Measurements from ENCODE around the gene PIGW.

The PIGW gene

GRCh38 chr17:36534840-36535668 lies at the start of gene PIGW, which contains the start of gene MYO19:
TSS of gene PIGW (plus strand) at chr17:36534987. CDS start at chr17:36537102, 2,115 bp downstream.
TSS of gene MYO19 (minus strand) at chr17:36534868. CDS start at chr17:36532538, 2,330 bp downstream.
- peak; percentile 87 for DNase-seq

- DNase-seq, result peak; percentile 26
Measured at GRCh38 chr17:36485027-36485426, 49.8 kb upstream of the PIGW start.

- no peak for DNase-seq
Measured at GRCh38 chr17:36485805-36486203, 49.0 kb upstream of the PIGW start.

- peak; percentile 87 for DNase-seq
Measured at GRCh38 chr17:36486204-36487194, 48.3 kb upstream of the PIGW start, which contains the start of gene ZNHIT3. TSS of gene ZNHIT3 (plus strand) at chr17:36486681. CDS start at chr17:36486700, 19 bp downstream.

GRCh38 chr17:36493956-36494355 lies 40.8 kb upstream of the PIGW start:
- DNase-seq, result no peak

GRCh38 chr17:36494674-36495073 lies 40.1 kb upstream of the PIGW start:
- no peak for DNase-seq

- DNase-seq, result peak; percentile 19
Measured at GRCh38 chr17:36495076-36495578, 39.7 kb upstream of the PIGW start.

GRCh38 chr17:36496018-36496789 lies 38.6 kb upstream of the PIGW start:
- DNase-seq, result peak; percentile 6

- peak; percentile 8 for DNase-seq
Measured at GRCh38 chr17:36498155-36498554, 36.6 kb upstream of the PIGW start.

GRCh38 chr17:36498560-36499300 lies 36.1 kb upstream of the PIGW start:
- DNase-seq, result no peak

GRCh38 chr17:36500745-36501225 lies 34.0 kb upstream of the PIGW start:
- DNase-seq, result peak; percentile 22

GRCh38 chr17:36501351-36501750 lies 33.4 kb upstream of the PIGW start:
- DNase-seq, result peak; percentile 22

GRCh38 chr17:36501963-36502362 lies 32.8 kb upstream of the PIGW start:
- DNase-seq, result peak; percentile 11

- peak; percentile 19 for DNase-seq
Measured at GRCh38 chr17:36503456-36504155, 31.2 kb upstream of the PIGW start.

- no peak for DNase-seq
Measured at GRCh38 chr17:36504156-36504545, 30.6 kb upstream of the PIGW start.

GRCh38 chr17:36505171-36505570 lies 29.6 kb upstream of the PIGW start:
- peak; percentile 17 for DNase-seq

- peak; percentile 24 for DNase-seq
Measured at GRCh38 chr17:36506249-36506826, 28.4 kb upstream of the PIGW start.

- DNase-seq, result no peak
Measured at GRCh38 chr17:36506831-36507230, 28.0 kb upstream of the PIGW start.

- DNase-seq, result no peak
Measured at GRCh38 chr17:36507266-36507665, 27.5 kb upstream of the PIGW start.

- peak; percentile 7 for DNase-seq
Measured at GRCh38 chr17:36508439-36508838, 26.3 kb upstream of the PIGW start.

Data from activated CD4-positive, CD25-positive, alpha-beta regulatory T cell treated with anti-CD3 and anti-CD28 coated beads, Interleukin-2, amount 50 U/mL, for 72 hours (primary cell).